Lower leg skin (tissue), 3 donors: ENCODE results near the gene ASAP2.

ENCODE experiments used
- CTCF ChIP-seq, 3 donors: fragments of 450-650 bp; IDR thresholded peaks; one replicate each; pipeline ENCODE4 v1.5.1; 2016; ENCODE audit warnings: antibody characterized with exemption in 3 of 3, mild to moderate bottlenecking in 3 of 3, moderate library complexity in 2 of 3
- POLR2A ChIP-seq, 2 donors: fragments of 450-650 bp; IDR thresholded peaks; one replicate each; pipeline ENCODE4 v1.6.1; 2016 to 2017; ENCODE audit warnings: antibody characterized with exemption in 2 of 2, mild to moderate bottlenecking in 1 of 2, moderate library complexity in 1 of 2

- no peak for TF ChIP-seq CTCF (IDR thresholded peaks at IDR 0.05)
- TF ChIP-seq POLR2A (IDR thresholded peaks at IDR 0.05) = no peak
These were observed 37.1 kb upstream of the ASAP2 start for GRCh38 chr2:9169349-9170107.
